NCI-H2029 treated with DMSO at 0.1 percent for 48 hours (cell line): ENCODE measurements around the gene PDCD6IP.
"Not testable (repeated sequence)": the region's sequence is repeated elsewhere in the genome, so short reads cannot be mapped to it uniquely, and the experiment has no call there.

ENCODE experiments used
- DNase-seq: peaks from one replicate; lab custom pipeline; 2025; lab: John Stamatoyannopoulos, UW

Gene PDCD6IP

GRCh38 chr3:33798418-33799201, at the start of gene PDCD6IP:
Gene PDCD6IP, plus strand, starts transcription at chr3:33798630. Its CDS starts 99 bp downstream, at chr3:33798729.
- peak; percentile 88 for DNase-seq

DNA sequence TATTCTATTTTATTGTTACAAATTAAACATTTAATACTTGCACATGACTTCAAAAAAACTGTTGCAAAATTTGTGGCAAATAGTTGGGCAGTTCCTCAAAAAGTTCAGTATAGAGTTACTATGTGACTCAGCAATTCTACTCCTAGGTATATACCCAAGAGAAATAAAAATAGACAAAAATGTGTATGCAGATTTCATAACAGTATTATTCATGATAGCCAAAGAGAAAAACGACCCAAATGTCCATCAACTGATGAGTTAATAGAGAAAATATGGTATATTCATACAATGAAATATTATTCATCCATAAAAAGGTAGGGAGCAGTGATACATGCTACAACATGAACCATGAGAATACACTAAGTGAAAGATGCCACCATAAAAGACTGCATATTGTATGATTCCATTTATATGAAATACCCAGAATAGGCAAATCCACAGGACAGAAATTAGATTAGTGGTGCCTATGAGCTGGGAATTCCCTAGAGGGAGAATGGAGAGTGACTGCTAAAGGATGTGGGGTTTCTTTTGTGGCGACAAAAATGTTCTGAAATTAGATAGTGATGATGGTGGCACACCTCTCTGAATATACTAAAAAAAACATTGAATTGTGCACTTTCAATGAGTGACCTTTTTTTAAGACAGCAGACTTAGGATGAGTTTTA, 48.8 kb upstream of the PDCD6IP start:
- no peak for DNase-seq

DNA sequence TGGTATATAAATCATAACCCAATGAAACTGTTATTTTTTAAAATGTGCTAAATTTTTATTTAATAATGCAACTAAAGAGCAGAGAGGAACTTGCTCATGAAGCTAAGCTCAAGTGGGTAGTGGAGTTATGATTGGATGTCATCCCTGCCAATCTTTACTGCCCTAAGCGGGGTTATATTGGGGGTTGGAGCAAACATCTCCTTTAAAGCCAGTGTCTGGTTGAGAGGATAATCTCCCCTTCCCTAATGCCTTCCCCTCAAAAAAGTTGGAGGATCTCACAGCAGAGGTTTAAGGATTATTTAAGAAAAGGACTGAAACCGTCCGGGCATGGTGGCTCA, 48.2 kb upstream of the PDCD6IP start:
- no peak for DNase-seq

DNA sequence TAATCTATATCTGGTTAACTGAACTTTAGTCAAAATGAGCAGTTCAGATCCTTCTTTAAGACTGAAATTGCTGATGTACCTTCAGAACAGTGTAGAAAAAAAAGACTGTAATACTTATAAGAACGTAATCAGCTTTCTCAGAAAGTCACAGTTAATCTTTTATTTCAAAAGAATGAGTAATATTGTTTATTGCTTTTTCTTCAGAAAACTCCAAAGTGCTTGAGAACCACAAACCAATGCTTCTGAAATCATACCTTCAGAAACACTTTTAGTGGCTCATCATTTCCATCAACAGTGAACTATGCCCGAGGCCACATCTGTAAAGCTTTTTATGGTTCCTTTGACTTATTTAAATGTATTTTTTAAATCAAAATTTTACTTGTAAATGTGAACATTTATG, 47.1 kb upstream of the PDCD6IP start:
- no peak for DNase-seq

GRCh38 chr3:33754391-33754790, 44.0 kb upstream of the PDCD6IP start:
- DNase-seq: not testable (repeated sequence)

- DNase-seq: no peak
These were observed 40.1 kb upstream of the PDCD6IP start for GRCh38 chr3:33758281-33758680.

- no peak for DNase-seq
These were observed 39.6 kb upstream of the PDCD6IP start for GRCh38 chr3:33758864-33759263.

- no peak for DNase-seq
These were observed 29.7 kb upstream of the PDCD6IP start for GRCh38 chr3:33768578-33769330.

GRCh38 chr3:33773637-33774036, 24.8 kb upstream of the PDCD6IP start:
- DNase-seq: no peak

- DNase-seq: no peak
These were observed 23.1 kb upstream of the PDCD6IP start for GRCh38 chr3:33775363-33775762.

DNA sequence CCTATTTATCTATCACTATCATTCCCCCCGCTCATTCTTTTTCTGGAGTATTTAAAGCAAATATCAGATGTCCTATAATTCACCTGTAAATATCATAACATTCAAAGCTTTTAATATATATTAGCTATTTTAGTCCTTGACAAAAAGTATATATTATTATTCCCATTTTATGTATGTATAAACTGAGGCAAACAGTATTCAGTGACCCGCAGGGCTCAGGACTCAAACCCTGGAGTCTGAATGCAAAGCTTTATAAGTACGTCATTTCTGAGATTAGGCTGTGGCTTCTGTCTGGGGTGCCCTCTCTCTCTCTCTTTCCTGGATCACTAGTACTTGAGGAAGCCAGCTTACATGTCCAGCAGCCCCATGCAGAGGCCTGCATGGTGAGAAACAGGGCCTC, 20.4 kb upstream of the PDCD6IP start:
- DNase-seq: no peak

DNA sequence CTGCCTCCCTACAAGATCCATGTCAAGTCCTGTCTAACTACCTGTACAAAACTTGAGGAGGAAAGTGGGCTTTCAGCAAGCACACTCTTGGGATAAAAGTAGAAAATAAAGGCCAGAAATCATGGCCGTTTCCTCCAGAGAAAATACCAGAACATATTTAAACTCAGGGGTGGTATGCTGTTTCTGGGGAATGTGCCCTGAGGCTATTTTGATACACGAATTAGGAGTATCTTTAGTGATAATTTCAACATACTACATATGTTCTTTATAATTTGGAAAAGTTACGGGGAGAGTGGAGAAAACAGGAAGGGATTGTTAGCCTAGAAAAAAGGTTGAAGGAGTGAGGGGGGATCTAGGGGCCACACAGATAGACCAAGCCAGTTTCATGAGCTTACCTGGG, 18.7 kb upstream of the PDCD6IP start:
- DNase-seq: no peak

GRCh38 chr3:33781413-33781812, 17.0 kb upstream of the PDCD6IP start:
- not testable (repeated sequence) for DNase-seq

DNA sequence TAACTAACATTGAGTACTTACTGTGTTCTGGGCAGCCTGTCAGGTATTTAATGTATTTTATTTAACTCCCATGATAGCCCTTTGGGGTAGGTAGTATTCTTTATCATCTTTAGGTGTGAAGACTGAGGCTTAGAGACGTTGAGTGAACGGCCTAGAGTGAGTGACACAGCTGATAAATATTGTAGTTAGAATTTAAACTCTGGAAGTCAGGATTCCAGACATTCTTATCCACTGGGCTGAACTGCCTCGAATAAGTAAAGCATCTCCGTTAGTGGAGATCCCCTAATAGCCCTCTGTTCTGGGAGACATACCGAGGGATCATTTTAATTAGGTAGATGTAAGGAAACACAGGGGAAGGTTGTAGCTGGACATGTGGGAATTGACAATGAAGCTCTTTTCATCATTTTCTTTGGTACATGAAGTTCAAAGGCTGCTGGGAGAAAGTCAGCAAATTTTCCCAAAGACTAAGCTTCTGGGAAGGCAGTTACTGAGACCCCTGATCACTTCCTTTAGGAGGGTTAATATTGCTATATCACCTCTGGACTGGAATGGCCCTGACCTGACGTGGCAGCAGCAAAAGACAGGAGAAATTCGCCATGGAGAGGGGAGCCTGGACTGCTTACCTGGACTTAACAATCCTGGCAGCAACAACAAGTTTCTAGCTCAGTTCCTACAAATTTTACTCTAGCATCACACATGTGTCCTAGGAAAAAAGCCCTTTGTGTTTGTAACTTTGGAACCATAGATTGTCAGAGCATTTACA, 11.7 kb upstream of the PDCD6IP start:
- no peak for DNase-seq

DNA sequence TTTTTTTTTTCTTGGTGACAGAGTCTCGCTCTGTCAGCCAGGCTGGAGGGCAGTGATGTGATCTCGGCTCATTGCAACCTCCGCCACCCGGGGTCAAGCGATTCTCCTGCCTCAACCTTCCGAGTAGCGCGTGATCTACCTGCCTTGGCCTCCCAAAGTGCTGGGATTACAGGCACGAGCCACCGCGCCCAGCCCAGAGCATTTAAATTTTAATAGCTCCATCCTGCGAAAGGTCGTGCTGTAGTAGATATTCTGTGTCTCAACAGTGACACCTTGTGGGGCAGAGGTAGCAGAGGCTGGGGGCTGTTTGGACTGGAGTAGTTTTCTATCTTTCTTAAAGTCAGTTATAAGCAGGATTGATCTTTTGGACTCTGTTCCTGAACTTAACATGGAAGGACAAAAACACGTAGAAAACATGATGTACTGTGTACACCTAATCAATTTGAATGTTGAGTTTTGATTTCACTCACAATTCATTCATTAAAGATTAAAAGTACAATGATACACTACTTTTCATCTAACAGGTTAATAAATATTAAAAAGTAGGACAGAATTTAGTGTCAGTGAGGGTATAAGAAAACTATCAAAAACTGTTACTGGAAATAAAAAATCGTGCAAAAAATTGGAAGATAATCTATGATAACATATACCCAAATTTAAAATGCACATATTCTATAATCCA, 11.0 kb upstream of the PDCD6IP start:
- peak; percentile 36 for DNase-seq

GRCh38 chr3:33789183-33789954, 9.1 kb upstream of the PDCD6IP start:
- no peak for DNase-seq

DNA sequence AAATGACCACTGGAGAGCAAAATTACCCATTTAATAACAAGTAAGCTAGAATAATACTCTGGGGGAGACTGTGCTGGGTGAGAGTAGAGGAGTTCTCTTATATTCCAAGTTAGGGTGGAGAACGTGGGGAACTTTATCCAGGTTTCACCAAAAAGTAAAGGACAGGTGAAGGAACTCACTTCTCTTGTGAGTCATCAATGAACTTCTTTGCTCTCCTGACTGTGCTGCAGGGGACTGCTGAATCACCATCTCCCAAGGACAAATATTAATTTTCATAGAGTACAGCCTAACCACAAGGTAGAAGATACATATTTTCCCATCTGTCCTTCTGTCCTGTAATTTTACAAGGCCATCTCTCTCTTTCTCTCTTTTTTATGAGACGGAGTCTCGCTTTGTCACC, 8.3 kb upstream of the PDCD6IP start:
- no peak for DNase-seq

DNA sequence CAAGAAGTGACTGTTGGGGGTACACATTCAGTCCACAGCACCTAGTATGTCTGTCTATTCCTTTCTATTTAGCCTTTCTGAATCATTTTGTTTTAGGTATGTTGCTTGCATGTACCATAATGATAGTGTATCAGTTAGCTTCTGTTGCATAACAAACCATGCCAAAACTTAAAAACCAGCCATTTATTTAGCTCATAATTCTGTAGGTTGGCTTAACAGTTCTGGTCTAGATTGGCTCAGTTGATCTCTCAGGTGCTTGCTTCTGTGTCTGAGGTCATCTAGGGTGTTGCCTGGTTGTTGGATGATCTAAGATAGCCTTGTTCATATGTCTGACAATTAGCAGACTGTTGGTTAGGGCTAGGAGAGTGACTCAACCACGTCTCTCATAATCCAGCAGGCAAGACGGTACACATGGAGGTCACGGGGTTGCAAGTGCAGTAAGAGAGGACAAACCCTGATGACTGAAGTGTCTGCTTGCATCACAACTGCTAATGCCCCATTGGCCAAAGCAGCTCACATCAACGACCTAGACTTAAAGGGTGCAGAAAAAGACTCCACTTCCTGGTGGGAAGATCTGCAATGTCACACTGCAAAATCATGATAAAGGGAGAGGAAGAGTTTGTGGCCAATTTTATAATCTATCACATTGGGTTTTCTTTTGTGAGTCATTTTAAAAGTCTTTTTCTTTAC, 6.8 kb upstream of the PDCD6IP start:
- DNase-seq: no peak

DNA sequence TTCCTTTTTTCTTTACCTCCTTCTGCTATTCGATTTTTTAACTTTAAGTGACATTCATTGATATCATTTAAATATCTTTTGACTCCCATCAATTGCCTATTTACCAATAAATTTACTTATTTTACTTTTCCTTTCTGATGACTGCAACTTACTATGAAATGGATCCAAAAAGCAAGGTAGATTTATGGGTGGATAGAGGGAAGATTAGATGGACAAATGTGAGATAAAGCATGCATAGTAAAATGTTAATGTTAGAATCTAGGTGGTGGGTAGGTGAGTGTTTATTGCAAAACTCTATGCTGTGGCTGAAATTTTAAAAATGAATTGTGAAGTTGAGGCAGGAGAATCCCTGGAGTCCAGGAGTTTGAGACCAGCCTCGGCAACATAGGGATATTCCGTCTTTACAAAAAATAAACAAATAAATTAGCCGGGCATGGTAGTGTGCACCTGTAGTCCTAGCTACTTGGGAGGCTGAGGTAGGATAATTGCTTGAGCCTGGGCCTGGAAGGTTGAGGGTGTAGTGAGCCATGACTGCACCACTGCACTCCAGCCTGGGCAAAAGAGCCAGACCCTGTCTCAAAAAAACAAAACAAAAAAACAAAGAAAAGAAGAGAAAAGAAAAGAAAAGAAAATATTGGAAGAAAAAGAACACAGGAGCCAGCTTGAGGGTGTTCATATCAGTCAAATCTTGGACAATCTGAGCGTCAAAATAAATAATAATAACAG, 6.1 kb upstream of the PDCD6IP start:
- DNase-seq: no peak

DNA sequence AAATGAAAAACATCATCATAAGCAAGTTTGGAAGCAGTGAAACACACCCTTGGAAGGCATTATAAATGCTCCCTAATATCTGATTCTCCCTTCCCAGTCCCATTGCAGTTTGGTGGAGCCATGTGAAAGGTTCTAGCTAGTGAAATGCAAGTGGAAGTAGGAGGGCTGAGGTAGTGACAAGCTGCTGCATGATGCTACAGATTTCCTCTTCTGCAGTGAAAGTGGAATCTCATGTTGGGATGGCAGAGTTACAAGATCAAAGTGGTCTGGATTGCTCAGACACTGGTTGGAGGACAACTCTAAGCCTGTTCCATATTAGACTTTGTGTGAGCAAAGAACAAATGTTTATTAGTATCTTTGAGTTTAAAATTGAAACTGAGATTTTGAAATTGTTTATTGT, 3.3 kb upstream of the PDCD6IP start:
- DNase-seq: no peak
